ENCODE data around the gene STAC2. TPM values are rescaled to one million over a fixed set of nuclear protein-coding genes. Genes with fewer than 3 reads are reported as not detected.

The STAC2 gene
- total and polyA plus RNA-seq, 2 of the 13 experiments (the other 11 are each of a cell fraction or from before 2014, with no cell fraction given): not detected

GRCh38 chr17:39200070-39200879, 25.5 kb downstream of the STAC2 start, which contains the start of gene RPL19 (continued):
- TF ChIP-seq SOX13 (IDR thresholded peaks at IDR 0.05) (peak; percentile 43; the same call in 1 of the 2 replicates), SOX13 (CRISPR knock-in tag; conservative IDR thresholded peaks at IDR 0.05 in 1 of 2, IDR thresholded peaks at IDR 0.05 in 1 of 2) (peak; percentile 15 to 26; a peak in 1 of 4 replicates), ZNF577 (CRISPR knock-in tag; IDR thresholded peaks at IDR 0.05; ENCODE audit: borderline replicate concordance, low read depth) (peak; percentile 22; the same call in 1 of the 2 replicates), ZNF513 (CRISPR knock-in tag; conservative IDR thresholded peaks at IDR 0.05) (peak; percentile 65; the same call in 1 of the 2 replicates), ZNF772 (CRISPR knock-in tag; IDR thresholded peaks at IDR 0.05) (peak; percentile 94), HOXA9 (CRISPR knock-in tag; IDR thresholded peaks at IDR 0.05; ENCODE audit: borderline replicate concordance) (no peak), IKZF5 (CRISPR knock-in tag; IDR thresholded peaks at IDR 0.05) (peak; percentile 67), ZNF800 (CRISPR knock-in tag; IDR thresholded peaks at IDR 0.05) (no peak; the same call in 1 of the 2 replicates), ZBTB33 (CRISPR knock-in tag; IDR thresholded peaks at IDR 0.05) (peak; percentile 5; the same call in 1 of the 2 replicates), KDM1A (CRISPR knock-in tag; IDR thresholded peaks at IDR 0.05) (peak; percentile 51; the same call in 1 of the 2 replicates), NFE2 (CRISPR knock-in tag; IDR thresholded peaks at IDR 0.05) (0 out of 2 replicates have a peak, but pooled peaks have one; percentile 13), CBFB (CRISPR knock-in tag; IDR thresholded peaks at IDR 0.05) (0 out of 2 replicates have a peak, but pooled peaks have one; percentile 62), CENPT (CRISPR knock-in tag; IDR thresholded peaks at IDR 0.05; ENCODE audit: low read depth) (peak; percentile 71; the same call in 1 of the 2 replicates), ZBTB26 (CRISPR knock-in tag; IDR thresholded peaks at IDR 0.05; ENCODE audit: borderline replicate concordance) (peak; percentile 39), NFE2L1 (CRISPR knock-in tag; IDR thresholded peaks at IDR 0.05; ENCODE audit: borderline replicate concordance) (no peak), ZNF574 (CRISPR knock-in tag; IDR thresholded peaks at IDR 0.05) (no peak; the same call in 1 of the 2 replicates)
